Ramos (cell line): ENCODE measurements around the gene FTSJ1.
"Not testable (repeated sequence)": the region's sequence is repeated elsewhere in the genome, so short reads cannot be mapped to it uniquely, and the experiment has no call there.

Experiments used
- in situ Hi-C: fragments of 300-500 bp; cut with MboI; formaldehyde crosslinking; loops from one replicate; pipeline ENCODE4 v1.14.3; 2022; ENCODE audit warnings: low sequenced_read_pairs; ENCODE audit not compliant: unreplicated experiment

The FTSJ1 gene

GRCh38 chrX:48519481-48519880, 43.5 kb downstream of the FTSJ1 start:
- in situ Hi-C loops: loop anchor here (25.0 kb wide), 1 partner anchor 432 kb away; no protein-coding TSS in a partner anchor

GRCh38 chrX:48520455-48520854, 44.5 kb downstream of the FTSJ1 start:
- in situ Hi-C loops: loop anchor here (25.0 kb wide), 1 partner anchor 433 kb away; no protein-coding TSS in a partner anchor

GRCh38 chrX:48520976-48521352, 45.0 kb downstream of the FTSJ1 start:
- in situ Hi-C loops: loop anchor here (25.0 kb wide), 1 partner anchor 434 kb away; no protein-coding TSS in a partner anchor

- in situ Hi-C loops: loop anchor here (25.0 kb wide), 1 partner anchor 434 kb away; no protein-coding TSS in a partner anchor
These were observed 45.6 kb downstream of the FTSJ1 start, which contains the start of gene EBP for GRCh38 chrX:48521353-48522243. Gene EBP (plus strand): TSS chrX:48521808. CDS start chrX:48523772, 1,964 bp downstream.

- in situ Hi-C loops: loop anchor here (25.0 kb wide), 1 partner anchor 435 kb away; no protein-coding TSS in a partner anchor
These were observed 46.3 kb downstream of the FTSJ1 start for GRCh38 chrX:48522291-48522690.

- in situ Hi-C loops: loop anchor here (25.0 kb wide), 1 partner anchor 436 kb away; no protein-coding TSS in a partner anchor
These were observed 47.7 kb downstream of the FTSJ1 start for GRCh38 chrX:48523682-48524081.

- in situ Hi-C loops: not testable (repeated sequence)
These were observed 49.9 kb downstream of the FTSJ1 start for GRCh38 chrX:48525853-48526252.

- in situ Hi-C loops: no loop called here
These were observed 54.7 kb downstream of the FTSJ1 start for GRCh38 chrX:48530736-48531135.

GRCh38 chrX:48531358-48531959, 55.5 kb downstream of the FTSJ1 start:
- in situ Hi-C loops: no loop called here

GRCh38 chrX:48532161-48532560, 56.2 kb downstream of the FTSJ1 start:
- in situ Hi-C loops: no loop called here

GRCh38 chrX:48533165-48533564, 57.2 kb downstream of the FTSJ1 start:
- in situ Hi-C loops: no loop called here
